ENCODE measurements around the gene PPP2R1A. TPM values are rescaled to one million over a fixed set of nuclear protein-coding genes. Genes with fewer than 3 reads are reported as not detected.

Gene PPP2R1A
- total RNA-seq, 1 experiment from 2014 or later, result 195 TPM

GRCh38 chr19:52237771-52238400 lies 48.0 kb downstream of the PPP2R1A start:
- DNase-seq (ENCODE audit: low read depth), result peak; percentile 53

GRCh38 chr19:52244021-52244420 lies 54.2 kb downstream of the PPP2R1A start:
- DNase-seq (ENCODE audit: low read depth), result no peak

DNA sequence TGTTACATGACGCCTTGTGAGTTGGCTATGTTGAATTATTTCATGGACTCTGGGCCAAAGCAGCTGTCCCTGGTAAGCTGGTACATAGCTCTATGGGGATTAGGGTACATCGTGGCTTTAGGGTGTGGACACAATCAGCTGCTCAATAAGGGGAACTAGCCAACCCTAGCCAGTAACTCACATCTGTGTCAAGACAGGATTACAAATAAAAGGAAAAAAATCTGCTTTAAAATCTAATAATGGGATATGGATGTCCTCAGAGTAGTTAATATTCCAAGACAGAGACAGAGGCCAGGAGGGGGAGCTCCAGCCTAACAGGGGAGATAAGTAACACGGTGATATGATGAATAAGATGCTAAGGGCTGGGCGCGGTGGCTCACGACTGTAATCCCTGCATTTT lies 58.4 kb downstream of the PPP2R1A start:
- no peak for DNase-seq (ENCODE audit: low read depth)

- no peak for DNase-seq (ENCODE audit: low read depth)
Measured at GRCh38 chr19:52258426-52258825, 68.6 kb downstream of the PPP2R1A start.

DNA sequence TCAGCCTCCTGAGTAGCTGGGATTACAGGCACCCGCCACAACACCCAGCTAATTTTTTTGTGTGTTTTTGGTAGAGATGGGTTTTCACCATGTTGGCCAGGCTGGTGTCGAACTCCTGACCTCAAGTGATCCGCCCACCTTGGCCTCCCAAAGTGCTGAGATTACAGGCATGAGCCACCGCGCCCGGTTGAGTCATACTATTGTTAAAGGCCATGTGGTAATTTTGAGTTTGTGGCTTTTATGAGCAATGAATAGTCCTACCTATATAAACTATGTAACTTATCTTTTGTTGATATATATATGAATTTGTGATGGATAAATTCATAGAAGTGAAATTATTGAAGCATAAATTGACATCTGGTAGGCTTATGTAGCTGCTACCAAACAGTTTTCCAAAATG lies 75.7 kb downstream of the PPP2R1A start:
- DNase-seq (ENCODE audit: low read depth), result peak; percentile 8

GRCh38 chr19:52269338-52270261 lies 79.7 kb downstream of the PPP2R1A start, which contains the start of gene ZNF766:
ZNF766 (plus strand) TSS chr19:52269587; CDS start chr19:52269614, 27 bp downstream.
- DNase-seq (ENCODE audit: low read depth), result peak; percentile 91

- DNase-seq (ENCODE audit: low read depth), result peak; percentile 4
Measured at GRCh38 chr19:52270266-52270885, 80.5 kb downstream of the PPP2R1A start.

GRCh38 chr19:52273301-52273700 lies 83.4 kb downstream of the PPP2R1A start:
- DNase-seq (ENCODE audit: low read depth), result no peak

GRCh38 chr19:52274191-52274590 lies 84.3 kb downstream of the PPP2R1A start:
- no peak for DNase-seq (ENCODE audit: low read depth)

DNA sequence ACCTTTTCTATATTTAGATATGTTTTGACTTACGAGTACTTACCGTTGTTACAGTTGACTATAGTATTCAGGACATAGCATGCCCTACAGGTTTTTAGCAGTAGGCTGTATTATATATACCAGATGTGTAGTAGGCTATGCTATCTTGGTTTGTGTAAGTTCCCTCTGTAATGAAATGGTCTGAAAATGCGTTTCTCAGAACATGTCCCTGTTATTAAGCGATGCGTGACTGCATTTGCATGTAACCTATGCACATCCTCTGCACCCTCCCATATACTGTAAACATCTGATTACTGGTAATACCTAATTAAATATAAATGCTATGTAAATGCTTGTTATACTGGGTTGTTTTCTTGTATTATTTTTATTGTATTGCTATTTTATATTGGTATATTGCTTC lies 86.1 kb downstream of the PPP2R1A start:
- DNase-seq (ENCODE audit: low read depth), result no peak

- no peak for DNase-seq (ENCODE audit: low read depth)
Measured at GRCh38 chr19:52277471-52277870, 87.6 kb downstream of the PPP2R1A start.

Small RNA genes within 50 kb of the gene (small RNA-seq; reads per million reads assigned to genes)
- gene MIR6801 (not detected), gene RF00019 (not detected), gene RPL37P23 (not detected)

Other genes starting within 250 kb of the PPP2R1A start
- gene ZNF350, start 203.2 kb upstream of the PPP2R1A start, total RNA-seq (2014; rRNA removed; shearing (Covaris generic)), result 3.9 and 5.8 TPM in 2 replicates
- gene ZNF615, start 181.8 kb upstream of the PPP2R1A start, total RNA-seq (2014; rRNA removed; shearing (Covaris generic)), result 2.5 and 7.9 TPM in 2 replicates
- gene ZNF614, start 161.7 kb upstream of the PPP2R1A start, total RNA-seq (2014; rRNA removed; shearing (Covaris generic)), result 8.9 and 9.1 TPM in 2 replicates
- 3.2 and 3.3 TPM in 2 replicates for gene ZNF432, start 141.2 kb upstream of the PPP2R1A start, total RNA-seq (2014; rRNA removed; shearing (Covaris generic))
- 4.8 and 5.8 TPM in 2 replicates for gene ZNF841, start 94.3 kb upstream of the PPP2R1A start, total RNA-seq (2014; rRNA removed; shearing (Covaris generic))
- 3.8 and 5.6 TPM in 2 replicates for gene ZNF616, start 50.1 kb upstream of the PPP2R1A start, total RNA-seq (2014; rRNA removed; shearing (Covaris generic))
- gene ZNF836, start 18.4 kb upstream of the PPP2R1A start, total RNA-seq (2014; rRNA removed; shearing (Covaris generic)), result 1.0 and 1.9 TPM in 2 replicates
- gene ZNF766, start 79.5 kb downstream of the PPP2R1A start, total RNA-seq (2014; rRNA removed; shearing (Covaris generic)), result 8.8 and 8.9 TPM in 2 replicates
- 8.7 and 9.8 TPM in 2 replicates for gene ZNF480, start 107.1 kb downstream of the PPP2R1A start, total RNA-seq (2014; rRNA removed; shearing (Covaris generic))
- not detected in 2 replicates for gene ZNF610, start 146.2 kb downstream of the PPP2R1A start, total RNA-seq (2014; rRNA removed; shearing (Covaris generic))
- gene ZNF880, start 179.9 kb downstream of the PPP2R1A start, total RNA-seq (2014; rRNA removed; shearing (Covaris generic)), result not detected in 2 replicates
- gene ZNF528, start 207.8 kb downstream of the PPP2R1A start, total RNA-seq (2014; rRNA removed; shearing (Covaris generic)), result 9.2 and 11.0 TPM in 2 replicates
- gene ZNF534, start 239.1 kb downstream of the PPP2R1A start, total RNA-seq (2014; rRNA removed; shearing (Covaris generic)), result 0.33 and 0.51 TPM in 2 replicates

All from HT1080 (cell line).